ENCODE results near the gene GYPB.
"Not testable (repeated sequence)": the region's sequence is repeated elsewhere in the genome, so short reads cannot be mapped to it uniquely, and the experiment has no call there.

GYPB gene

GRCh38 chr4:144031875-144032274 is 12.7 kb upstream of the GYPB start:
- H3K4me1 ChIP-seq (ENCODE audit: control insufficient read depth, insufficient read depth, low read length, poor library complexity, severe bottlenecking); H3K4me3 ChIP-seq (ENCODE audit: insufficient read depth, low read depth, low read length, poor library complexity, severe bottlenecking); DNase-seq; H3K27ac ChIP-seq (ENCODE audit: insufficient read depth, low read length, poor library complexity, severe bottlenecking); H3K9me3 ChIP-seq (ENCODE audit: control insufficient read depth, low read length); H3K27me3 ChIP-seq (replicated peaks; ENCODE audit: control insufficient read depth, insufficient read depth, low read length, poor library complexity, severe bottlenecking); H3K36me3 ChIP-seq (ENCODE audit: control insufficient read depth, insufficient read depth, low read length): not testable (repeated sequence)

GRCh38 chr4:144031369-144031768 is 12.2 kb upstream of the GYPB start:
- not testable (repeated sequence) for H3K9me3 ChIP-seq (ENCODE audit: control insufficient read depth, low read length); H3K4me3 ChIP-seq (ENCODE audit: insufficient read depth, low read depth, low read length, poor library complexity, severe bottlenecking); H3K27ac ChIP-seq (ENCODE audit: insufficient read depth, low read length, poor library complexity, severe bottlenecking); H3K27me3 ChIP-seq (replicated peaks; ENCODE audit: control insufficient read depth, insufficient read depth, low read length, poor library complexity, severe bottlenecking); H3K4me1 ChIP-seq (ENCODE audit: control insufficient read depth, insufficient read depth, low read length, poor library complexity, severe bottlenecking); DNase-seq; H3K36me3 ChIP-seq (ENCODE audit: control insufficient read depth, insufficient read depth, low read length)

DNA sequence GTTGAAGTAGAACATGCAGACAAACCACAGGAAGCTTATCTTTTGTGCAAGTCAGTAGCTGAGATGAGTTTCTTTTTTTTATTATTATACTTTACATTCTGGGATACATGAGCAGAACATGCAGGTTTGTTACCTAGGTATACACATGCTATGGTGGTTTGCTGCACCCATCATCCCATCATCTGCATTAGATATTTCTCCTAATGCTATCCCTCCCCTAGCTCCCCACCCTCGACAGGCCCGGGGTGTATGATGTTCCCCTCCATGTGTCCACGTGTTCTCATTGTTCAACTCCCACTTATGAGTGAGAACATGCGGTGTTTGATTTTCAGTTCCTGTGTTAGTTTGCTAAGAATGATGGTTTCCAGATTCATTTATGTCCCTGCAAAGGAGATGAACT is 11.5 kb upstream of the GYPB start:
- not testable (repeated sequence) for H3K9me3 ChIP-seq (ENCODE audit: control insufficient read depth, low read length); H3K36me3 ChIP-seq (ENCODE audit: control insufficient read depth, insufficient read depth, low read length); DNase-seq; H3K27ac ChIP-seq (ENCODE audit: insufficient read depth, low read length, poor library complexity, severe bottlenecking); H3K27me3 ChIP-seq (replicated peaks; ENCODE audit: control insufficient read depth, insufficient read depth, low read length, poor library complexity, severe bottlenecking); H3K4me3 ChIP-seq (ENCODE audit: insufficient read depth, low read depth, low read length, poor library complexity, severe bottlenecking); H3K4me1 ChIP-seq (ENCODE audit: control insufficient read depth, insufficient read depth, low read length, poor library complexity, severe bottlenecking)

DNA sequence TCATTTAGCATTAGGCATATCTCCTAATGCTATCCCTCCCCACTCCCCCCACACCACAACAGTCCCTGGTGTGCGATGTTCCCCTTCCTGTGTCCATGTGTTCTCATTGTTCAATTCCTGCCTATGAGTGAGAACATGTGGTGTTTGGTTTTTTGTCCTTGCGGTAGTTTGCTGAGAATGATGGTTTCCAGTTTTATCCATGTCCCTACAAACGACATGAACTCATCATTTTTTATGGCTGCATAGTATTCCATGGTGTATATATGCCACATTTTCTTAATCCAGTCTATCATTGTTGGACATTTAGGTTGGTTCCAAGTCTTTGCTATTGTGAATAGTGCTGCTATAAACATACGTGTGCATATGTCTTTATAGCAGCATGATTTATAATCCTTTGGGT is 7.5 kb upstream of the GYPB start:
- not testable (repeated sequence) for H3K4me1 ChIP-seq (ENCODE audit: control insufficient read depth, insufficient read depth, low read length, poor library complexity, severe bottlenecking); H3K27ac ChIP-seq (ENCODE audit: insufficient read depth, low read length, poor library complexity, severe bottlenecking); H3K36me3 ChIP-seq (ENCODE audit: control insufficient read depth, insufficient read depth, low read length); H3K27me3 ChIP-seq (replicated peaks; ENCODE audit: control insufficient read depth, insufficient read depth, low read length, poor library complexity, severe bottlenecking); H3K9me3 ChIP-seq (ENCODE audit: control insufficient read depth, low read length); H3K4me3 ChIP-seq (ENCODE audit: insufficient read depth, low read depth, low read length, poor library complexity, severe bottlenecking); DNase-seq

DNA sequence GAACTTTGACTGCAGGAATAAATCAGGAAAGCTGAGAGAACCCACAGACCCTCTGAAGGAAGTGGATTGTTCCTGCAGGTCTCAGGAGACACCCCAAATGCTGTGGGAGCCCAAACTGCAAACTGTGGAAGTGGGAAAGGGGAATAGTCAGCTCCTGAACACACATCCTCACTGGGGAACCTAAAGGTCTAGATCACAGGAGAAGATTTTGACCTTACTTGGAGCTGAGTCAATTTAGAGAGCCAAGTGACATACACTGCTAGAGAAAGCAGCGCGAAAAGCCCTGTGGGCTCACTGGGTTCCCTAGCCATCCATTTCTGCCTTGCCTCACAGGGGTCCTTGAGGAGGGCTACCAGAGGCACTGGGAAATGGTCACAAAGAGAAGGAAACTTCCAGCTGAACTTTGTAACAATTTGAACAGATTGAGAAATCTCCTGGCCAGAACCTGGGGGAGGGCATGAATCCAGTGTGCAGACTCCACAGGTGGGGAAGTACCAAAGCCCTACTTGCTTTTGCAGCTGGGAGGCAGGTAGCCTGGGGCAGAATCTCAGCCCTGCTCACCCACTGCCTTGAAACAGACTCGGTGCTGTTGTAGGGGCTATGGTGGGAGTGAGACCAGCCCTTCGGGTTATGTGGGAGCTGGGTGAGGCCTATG is 5.3 kb upstream of the GYPB start:
- not testable (repeated sequence) for H3K27me3 ChIP-seq (replicated peaks; ENCODE audit: control insufficient read depth, insufficient read depth, low read length, poor library complexity, severe bottlenecking); H3K4me1 ChIP-seq (ENCODE audit: control insufficient read depth, insufficient read depth, low read length, poor library complexity, severe bottlenecking); H3K27ac ChIP-seq (ENCODE audit: insufficient read depth, low read length, poor library complexity, severe bottlenecking); DNase-seq; H3K36me3 ChIP-seq (ENCODE audit: control insufficient read depth, insufficient read depth, low read length); H3K9me3 ChIP-seq (ENCODE audit: control insufficient read depth, low read length); H3K4me3 ChIP-seq (ENCODE audit: insufficient read depth, low read depth, low read length, poor library complexity, severe bottlenecking)

DNA sequence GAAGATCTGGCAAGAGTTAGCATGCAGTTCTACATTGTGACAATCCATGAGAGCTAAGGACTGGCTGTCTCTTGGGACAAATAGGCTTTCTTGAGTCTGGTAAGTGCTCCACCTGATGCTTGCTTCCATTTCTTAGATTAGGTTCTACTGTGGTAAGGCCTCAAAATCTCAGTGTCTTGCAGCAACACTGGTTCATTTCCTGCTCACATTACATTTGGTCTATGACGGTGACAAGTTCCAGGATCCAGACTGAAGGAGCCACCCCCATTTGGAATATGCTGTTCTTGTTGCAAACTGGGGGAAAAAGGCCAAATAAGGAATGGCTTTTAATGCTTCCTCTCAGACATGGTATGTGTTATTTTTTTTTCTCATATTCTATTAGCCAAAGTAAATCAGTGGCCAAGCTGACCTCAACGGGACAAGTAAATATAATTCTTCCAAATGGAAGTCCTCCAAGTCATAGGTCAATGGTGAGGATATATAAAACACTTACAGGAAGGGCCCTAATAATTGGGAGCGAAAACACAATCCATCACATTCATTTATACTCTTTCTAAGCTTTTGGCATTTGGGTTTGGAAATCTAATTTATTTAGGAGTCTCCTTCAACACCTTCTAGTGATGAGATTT is 3.7 kb upstream of the GYPB start:
- H3K36me3 ChIP-seq (ENCODE audit: control insufficient read depth, insufficient read depth, low read length); H3K9me3 ChIP-seq (ENCODE audit: control insufficient read depth, low read length); H3K4me1 ChIP-seq (ENCODE audit: control insufficient read depth, insufficient read depth, low read length, poor library complexity, severe bottlenecking); H3K27ac ChIP-seq (ENCODE audit: insufficient read depth, low read length, poor library complexity, severe bottlenecking); DNase-seq; H3K4me3 ChIP-seq (ENCODE audit: insufficient read depth, low read depth, low read length, poor library complexity, severe bottlenecking); H3K27me3 ChIP-seq (replicated peaks; ENCODE audit: control insufficient read depth, insufficient read depth, low read length, poor library complexity, severe bottlenecking): not testable (repeated sequence)

- H3K27ac ChIP-seq (ENCODE audit: insufficient read depth, low read length, poor library complexity, severe bottlenecking); H3K27me3 ChIP-seq (replicated peaks; ENCODE audit: control insufficient read depth, insufficient read depth, low read length, poor library complexity, severe bottlenecking); H3K36me3 ChIP-seq (ENCODE audit: control insufficient read depth, insufficient read depth, low read length); H3K4me3 ChIP-seq (ENCODE audit: insufficient read depth, low read depth, low read length, poor library complexity, severe bottlenecking); H3K4me1 ChIP-seq (ENCODE audit: control insufficient read depth, insufficient read depth, low read length, poor library complexity, severe bottlenecking); H3K9me3 ChIP-seq (ENCODE audit: control insufficient read depth, low read length); DNase-seq: not testable (repeated sequence)
Observed at GRCh38 chr4:144021336-144021990, 2.3 kb upstream of the GYPB start.

GRCh38 chr4:144018223-144019000 is 768 bp downstream of the GYPB start:
- H3K4me1 ChIP-seq (ENCODE audit: control insufficient read depth, insufficient read depth, low read length, poor library complexity, severe bottlenecking): not testable (repeated sequence)

DNA sequence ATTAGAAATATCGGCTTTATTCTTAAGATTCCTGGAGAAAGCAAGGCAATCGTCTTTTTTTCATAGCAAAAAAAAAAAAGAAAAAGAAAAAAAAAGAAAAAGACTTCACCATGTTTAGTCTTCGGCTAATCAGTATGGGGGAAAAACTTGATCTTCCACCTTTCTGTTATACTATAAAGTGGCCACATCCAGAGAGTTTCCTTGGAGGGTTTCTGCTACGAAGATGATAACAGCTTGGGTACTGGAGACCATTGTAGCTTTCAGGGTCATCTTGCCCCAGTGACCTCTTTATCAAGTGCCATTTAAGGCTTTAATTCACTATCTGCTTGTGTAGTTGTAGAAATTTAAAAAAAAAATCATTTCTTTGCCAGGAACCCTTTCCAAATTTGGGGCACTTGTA is 1.9 kb downstream of the GYPB start:
- not testable (repeated sequence) for H3K27ac ChIP-seq (ENCODE audit: insufficient read depth, low read length, poor library complexity, severe bottlenecking); H3K36me3 ChIP-seq (ENCODE audit: control insufficient read depth, insufficient read depth, low read length); H3K9me3 ChIP-seq (ENCODE audit: control insufficient read depth, low read length); H3K27me3 ChIP-seq (replicated peaks; ENCODE audit: control insufficient read depth, insufficient read depth, low read length, poor library complexity, severe bottlenecking); H3K4me3 ChIP-seq (ENCODE audit: insufficient read depth, low read depth, low read length, poor library complexity, severe bottlenecking); DNase-seq; H3K4me1 ChIP-seq (ENCODE audit: control insufficient read depth, insufficient read depth, low read length, poor library complexity, severe bottlenecking)

More at GRCh38 chr4:144018223-144019000, 768 bp downstream of the GYPB start:
- not testable (repeated sequence) for DNase-seq; H3K27ac ChIP-seq (ENCODE audit: insufficient read depth, low read length, poor library complexity, severe bottlenecking); H3K27me3 ChIP-seq (replicated peaks; ENCODE audit: control insufficient read depth, insufficient read depth, low read length, poor library complexity, severe bottlenecking); H3K4me3 ChIP-seq (ENCODE audit: insufficient read depth, low read depth, low read length, poor library complexity, severe bottlenecking); H3K9me3 ChIP-seq (ENCODE audit: control insufficient read depth, low read length); H3K36me3 ChIP-seq (ENCODE audit: control insufficient read depth, insufficient read depth, low read length)

- not testable (repeated sequence) for H3K9me3 ChIP-seq (ENCODE audit: control insufficient read depth, low read length)
Observed at GRCh38 chr4:144016057-144016605, 3.0 kb downstream of the GYPB start.

More at GRCh38 chr4:144016057-144016605, 3.0 kb downstream of the GYPB start:
- H3K4me3 ChIP-seq (ENCODE audit: insufficient read depth, low read depth, low read length, poor library complexity, severe bottlenecking); H3K27ac ChIP-seq (ENCODE audit: insufficient read depth, low read length, poor library complexity, severe bottlenecking); DNase-seq; H3K27me3 ChIP-seq (replicated peaks; ENCODE audit: control insufficient read depth, insufficient read depth, low read length, poor library complexity, severe bottlenecking); H3K36me3 ChIP-seq (ENCODE audit: control insufficient read depth, insufficient read depth, low read length); H3K4me1 ChIP-seq (ENCODE audit: control insufficient read depth, insufficient read depth, low read length, poor library complexity, severe bottlenecking): not testable (repeated sequence)
